Skeletal muscle tissue (tissue), 4 donors: ENCODE results near the gene CISD3. TPM values are rescaled to one million over a fixed set of nuclear protein-coding genes. Genes with fewer than 3 reads are reported as not detected.

Source experiments
- H3K27ac ChIP-seq: one replicate; pipeline ENCODE4 v1.7.0; 2013; ENCODE audit warnings: mild to moderate bottlenecking, low read depth, low read length, inconsistent platforms
- H3K27me3 ChIP-seq, 3 donors: one replicate each; pipeline ENCODE4 v1.7.0; 2013; ENCODE audit warnings: low read length in 3 of 3; ENCODE audit not compliant: control insufficient read depth in 3 of 3, insufficient read depth in 3 of 3
- H3K36me3 ChIP-seq, 3 donors: one replicate each; pipeline ENCODE4 v1.7.0; 2013; ENCODE audit warnings: low read length in 3 of 3; ENCODE audit not compliant: control insufficient read depth in 3 of 3, insufficient read depth in 3 of 3
- H3K4me1 ChIP-seq, 3 donors: one replicate each; pipeline ENCODE4 v1.7.0; 2013; ENCODE audit warnings: low read length in 3 of 3, mild to moderate bottlenecking in 3 of 3; ENCODE audit not compliant: control insufficient read depth in 3 of 3, insufficient read depth in 3 of 3
- H3K4me3 ChIP-seq, 3 donors: one replicate each; pipeline ENCODE4 v1.7.0; 2013; ENCODE audit warnings: low read length in 3 of 3
- H3K9ac ChIP-seq, 3 donors: one replicate each; pipeline ENCODE4 v1.7.0; 2013; ENCODE audit warnings: low read length in 3 of 3, mild to moderate bottlenecking in 3 of 3, moderate library complexity in 2 of 3, low read depth in 1 of 3
- H3K9me3 ChIP-seq, 3 donors: one replicate each; pipeline ENCODE4 v1.7.0; 2013; ENCODE audit warnings: low read length in 3 of 3; ENCODE audit not compliant: control insufficient read depth in 3 of 3
- total RNA-seq: library from RNA; depleted of rRNA; stranded (reverse); fragments of >200 nt; gene quantifications from one replicate; pipeline ENCODE4 v1.2.3, GENCODE V29; 2014
- donor health status: Osteomylitis.

CISD3 gene
- total RNA-seq, 1 donor from 2014 or later, result 3.1 TPM

- Histone ChIP-seq H3K4me1 (peaks cover 36 to 56% (median 45%) of the 10 kb centered on the region in 3 donors), H3K36me3 (peaks cover 16 to 21% (median 18%) of the 10 kb centered on the region in 3 donors), H3K27ac (peak overlapping the region; percentile 94), H3K9me3 (no peaks in the 10 kb centered on the region), H3K27me3 (peaks cover 0 to 38% (median 29%) of the 10 kb centered on the region in 3 donors), H3K9ac (peak overlapping the region; percentile 97 to 98 (median 97)), H3K4me3 (peak overlapping the region; percentile 98 to 99 (median 99))
Measured at GRCh38 chr17:38753071-38753506, 22.9 kb downstream of the CISD3 start.

- no peaks in the 10 kb centered on the region for H3K9me3 ChIP-seq
- H3K4me3 ChIP-seq, result no peak overlapping the region
- peak overlapping the region in 1 of 3 donors; percentile 8 for H3K9ac ChIP-seq
- no peak overlapping the region for H3K27ac ChIP-seq
- no peaks in the 10 kb centered on the region for H3K4me1 ChIP-seq
- H3K27me3 ChIP-seq, result no peaks in the 10 kb centered on the region
- H3K36me3 ChIP-seq, result peaks cover 54 to 63% (median 61%) of the 10 kb centered on the region in 3 donors
Measured at GRCh38 chr17:38761612-38762011, 31.5 kb downstream of the CISD3 start.

- peaks cover 58 to 69% (median 65%) of the 10 kb centered on the region in 3 donors for H3K36me3 ChIP-seq
- no peak overlapping the region for H3K4me3 ChIP-seq
- H3K27me3 ChIP-seq, result no peaks in the 10 kb centered on the region
- H3K4me1 ChIP-seq, result no peaks in the 10 kb centered on the region
- no peaks in the 10 kb centered on the region for H3K9me3 ChIP-seq
- H3K27ac ChIP-seq, result no peak overlapping the region
- no peak overlapping the region for H3K9ac ChIP-seq
Measured at GRCh38 chr17:38762231-38762630, 32.1 kb downstream of the CISD3 start.

- no peaks in the 10 kb centered on the region for H3K9me3 ChIP-seq
- no peak overlapping the region for H3K9ac ChIP-seq
- H3K36me3 ChIP-seq, result peaks cover 72 to 89% (median 79%) of the 10 kb centered on the region in 3 donors
- H3K4me3 ChIP-seq, result no peak overlapping the region
- no peak overlapping the region for H3K27ac ChIP-seq
- no peaks in the 10 kb centered on the region for H3K4me1 ChIP-seq
- H3K27me3 ChIP-seq, result no peaks in the 10 kb centered on the region
Measured at GRCh38 chr17:38766341-38766740, 36.2 kb downstream of the CISD3 start.

DNA sequence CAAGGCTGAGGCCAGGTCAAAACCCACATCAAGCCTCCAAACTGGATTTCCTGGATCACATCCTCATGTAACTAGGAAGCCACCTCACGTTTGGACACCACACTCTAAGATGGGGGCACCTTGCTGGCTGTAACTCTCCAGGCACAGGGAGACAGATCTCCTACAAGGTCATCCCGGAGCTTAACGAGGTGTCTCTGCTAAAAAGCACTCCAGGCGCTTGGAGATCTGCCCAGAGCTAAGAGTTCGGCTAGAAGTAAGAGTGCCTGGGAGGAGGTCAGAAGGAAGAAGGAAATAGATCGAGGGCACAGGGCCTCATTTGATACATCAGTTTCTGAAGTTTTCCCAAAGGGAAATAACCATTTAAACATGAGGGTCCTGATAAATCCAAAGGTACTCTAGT lies 38.3 kb downstream of the CISD3 start:
- H3K4me1 ChIP-seq, result no peaks in the 10 kb centered on the region
- no peaks in the 10 kb centered on the region for H3K9me3 ChIP-seq
- H3K27me3 ChIP-seq, result no peaks in the 10 kb centered on the region
- H3K4me3 ChIP-seq, result no peak overlapping the region
- H3K36me3 ChIP-seq, result peaks cover 71 to 91% (median 81%) of the 10 kb centered on the region in 3 donors
- no peak overlapping the region for H3K27ac ChIP-seq
- no peak overlapping the region for H3K9ac ChIP-seq

GRCh38 chr17:38773258-38773657 lies 43.1 kb downstream of the CISD3 start:
- no peaks in the 10 kb centered on the region for H3K4me1 ChIP-seq
- no peaks in the 10 kb centered on the region for H3K27me3 ChIP-seq
- H3K27ac ChIP-seq, result no peak overlapping the region
- no peak overlapping the region for H3K4me3 ChIP-seq
- H3K9me3 ChIP-seq, result no peaks in the 10 kb centered on the region
- no peak overlapping the region for H3K9ac ChIP-seq
- H3K36me3 ChIP-seq, result peaks cover 75 to 83% (median 78%) of the 10 kb centered on the region in 3 donors

GRCh38 chr17:38777641-38778250 lies 47.6 kb downstream of the CISD3 start:
- H3K36me3 ChIP-seq, result peaks cover 80 to 86% (median 83%) of the 10 kb centered on the region in 3 donors
- H3K9me3 ChIP-seq, result no peaks in the 10 kb centered on the region
- H3K27me3 ChIP-seq, result no peaks in the 10 kb centered on the region
- no peak overlapping the region for H3K9ac ChIP-seq
- no peak overlapping the region for H3K4me3 ChIP-seq
- H3K4me1 ChIP-seq, result no peaks in the 10 kb centered on the region
- H3K27ac ChIP-seq, result no peak overlapping the region

GRCh38 chr17:38779965-38780752 lies 50.0 kb downstream of the CISD3 start:
- Histone ChIP-seq H3K36me3 (peaks cover 83 to 89% (median 85%) of the 10 kb centered on the region in 3 donors), H3K9me3 (no peaks in the 10 kb centered on the region), H3K4me1 (no peaks in the 10 kb centered on the region), H3K9ac (peak overlapping the region in 1 of 3 donors; percentile 16), H3K4me3 (no peak overlapping the region), H3K27ac (no peak overlapping the region), H3K27me3 (no peaks in the 10 kb centered on the region)

GRCh38 chr17:38783227-38783626 lies 53.1 kb downstream of the CISD3 start:
- H3K27me3 ChIP-seq, result no peaks in the 10 kb centered on the region
- no peak overlapping the region for H3K9ac ChIP-seq
- H3K4me1 ChIP-seq, result no peaks in the 10 kb centered on the region
- peaks cover 72 to 81% (median 78%) of the 10 kb centered on the region in 3 donors for H3K36me3 ChIP-seq
- H3K27ac ChIP-seq, result no peak overlapping the region
- H3K9me3 ChIP-seq, result no peaks in the 10 kb centered on the region
- no peak overlapping the region for H3K4me3 ChIP-seq
